ENCODE measurements around the gene DAGLB. TPM values are rescaled to one million over a fixed set of nuclear protein-coding genes. Genes with fewer than 3 reads are reported as not detected.

DAGLB gene
- total RNA-seq, 1 experiment from 2014 or later: 22.3 TPM

DNA sequence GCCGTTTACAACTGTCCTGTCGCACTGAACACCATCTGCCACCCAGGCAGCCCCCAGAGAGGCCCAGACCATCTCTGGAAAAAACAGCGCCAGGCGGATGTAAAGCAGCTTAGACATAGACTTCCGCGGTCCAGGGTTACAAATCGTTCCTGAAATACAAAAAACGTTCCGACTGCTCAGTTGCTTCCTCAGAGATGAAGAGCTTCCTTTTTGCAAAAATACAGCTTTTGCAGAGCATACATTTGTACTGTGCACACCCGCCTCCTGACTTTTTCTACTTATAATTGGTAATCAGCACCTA lies 11.4 kb downstream of the DAGLB start:
- TF ChIP-seq POLR2AphosphoS5 (IDR thresholded peaks at IDR 0.05; ENCODE audit: low read depth, low read length): no peak
- no peak for TF ChIP-seq SIN3A (IDR thresholded peaks at IDR 0.05; ENCODE audit: borderline replicate concordance, insufficient read depth, low read depth, low read length)
- TF ChIP-seq, protein P1, sequence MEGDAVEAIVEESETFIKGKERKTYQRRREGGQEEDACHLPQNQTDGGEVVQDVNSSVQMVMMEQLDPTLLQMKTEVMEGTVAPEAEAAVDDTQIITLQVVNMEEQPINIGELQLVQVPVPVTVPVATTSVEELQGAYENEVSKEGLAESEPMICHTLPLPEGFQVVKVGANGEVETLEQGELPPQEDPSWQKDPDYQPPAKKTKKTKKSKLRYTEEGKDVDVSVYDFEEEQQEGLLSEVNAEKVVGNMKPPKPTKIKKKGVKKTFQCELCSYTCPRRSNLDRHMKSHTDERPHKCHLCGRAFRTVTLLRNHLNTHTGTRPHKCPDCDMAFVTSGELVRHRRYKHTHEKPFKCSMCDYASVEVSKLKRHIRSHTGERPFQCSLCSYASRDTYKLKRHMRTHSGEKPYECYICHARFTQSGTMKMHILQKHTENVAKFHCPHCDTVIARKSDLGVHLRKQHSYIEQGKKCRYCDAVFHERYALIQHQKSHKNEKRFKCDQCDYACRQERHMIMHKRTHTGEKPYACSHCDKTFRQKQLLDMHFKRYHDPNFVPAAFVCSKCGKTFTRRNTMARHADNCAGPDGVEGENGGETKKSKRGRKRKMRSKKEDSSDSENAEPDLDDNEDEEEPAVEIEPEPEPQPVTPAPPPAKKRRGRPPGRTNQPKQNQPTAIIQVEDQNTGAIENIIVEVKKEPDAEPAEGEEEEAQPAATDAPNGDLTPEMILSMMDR (IDR thresholded peaks at IDR 0.05): no peak
- TF ChIP-seq TCF7L2 (IDR thresholded peaks at IDR 0.05; ENCODE audit: low read depth, low read length): no peak
- TF ChIP-seq REST (IDR thresholded peaks at IDR 0.05; ENCODE audit: insufficient read depth in 1 of 2, low read depth in 2 of 2, low read length in 1 of 2): no peak

GRCh38 chr7:6435486-6436384 lies 12.0 kb downstream of the DAGLB start:
- Histone ChIP-seq H3K9me3 (ENCODE audit: control insufficient read depth, insufficient read depth, low read depth, low read length) (no peaks in the 10 kb centered on the region), H3K4me3 (ENCODE audit: low read depth in 2 of 2, low read length in 2 of 2) (no peak overlapping the region), H3K4me1 (ENCODE audit: control insufficient read depth, insufficient read depth, low read length) (peaks cover 2% of the 10 kb centered on the region; the same call in 1 of the 2 replicates), H3K27me3 (ENCODE audit: control insufficient read depth, insufficient read depth, low read length) (no peaks in the 10 kb centered on the region), H3K27ac (ENCODE audit: low read length) (no peak overlapping the region), H3K36me3 (ENCODE audit: control insufficient read depth, insufficient read depth, low read length) (peaks cover 4% of the 10 kb centered on the region; the same call in 1 of the 2 replicates)
- in situ Hi-C loops (cut with HindIII; ENCODE audit: low pct_unique_long_range_greater_than_20kb, low sequenced_read_pairs): no loop called here
- CTCF ChIA-PET: no interaction called here
- TSS peak; percentile 66 for BruUV-seq (replicated peaks)
- TF ChIP-seq REST (IDR thresholded peaks at IDR 0.05; ENCODE audit: insufficient read depth in 1 of 2, low read depth in 2 of 2, low read length in 1 of 2): no peak
- TF ChIP-seq, protein P1 (IDR thresholded peaks at IDR 0.05): peak; percentile 100
- no peak for DNase-seq (ENCODE audit: low read depth, low spot score)
- POLR2A ChIA-PET: interaction anchor here (0.6 kb wide), 1 partner anchor 41 kb away, joined by 3 read pairs; no protein-coding TSS in a partner anchor
- ATAC-seq: peak; percentile 92
- intact Hi-C loops (cut with micrococcal nuclease; ENCODE audit: unreplicated experiment): loop anchor here (10.0 kb wide), 1 partner anchor 281 kb away; no protein-coding TSS in a partner anchor

More for the DNA sequence above, 11.4 kb downstream of the DAGLB start:
- ChIA-PET CTCF (no interaction called here), POLR2A (interaction anchor here (0.7 kb wide), 2 partner anchors 10 to 1143 kb away, joined by 4 read pairs; no protein-coding TSS in a partner anchor)
- Histone ChIP-seq H3K36me3 (ENCODE audit: control insufficient read depth, insufficient read depth, low read length) (peaks cover 4% of the 10 kb centered on the region; the same call in 1 of the 2 replicates), H3K27me3 (ENCODE audit: control insufficient read depth, insufficient read depth, low read length) (no peaks in the 10 kb centered on the region), H3K27ac (ENCODE audit: low read length) (no peak overlapping the region), H3K9me3 (ENCODE audit: control insufficient read depth, insufficient read depth, low read depth, low read length) (no peaks in the 10 kb centered on the region), H3K4me1 (ENCODE audit: control insufficient read depth, insufficient read depth, low read length) (peaks cover 2% of the 10 kb centered on the region; the same call in 1 of the 2 replicates), H3K4me3 (ENCODE audit: low read depth in 2 of 2, low read length in 2 of 2) (no peak overlapping the region)
- no TSS peak for BruUV-seq (replicated peaks)
- in situ Hi-C loops (cut with HindIII; ENCODE audit: low pct_unique_long_range_greater_than_20kb, low sequenced_read_pairs): no loop called here
- no peak for DNase-seq (ENCODE audit: low read depth, low spot score)
- intact Hi-C loops (cut with micrococcal nuclease; ENCODE audit: unreplicated experiment): loop anchor here (10.0 kb wide), 1 partner anchor 282 kb away; no protein-coding TSS in a partner anchor
- ATAC-seq: no peak

Data from Panc1 (cell line).